Endodermal cell (in vitro differentiated cells): ENCODE results near the gene KCNH4. TPM values are rescaled to one million over a fixed set of nuclear protein-coding genes. Genes with fewer than 3 reads are reported as not detected.

Experiments used
- DNase-seq: peaks from one replicate; pipeline ENCODE4 v3.0.0-alpha.2; 2017
- H3K27ac ChIP-seq: 2 replicates; pipeline ENCODE4 v1.5.1; 2013; ENCODE audit warnings: mild to moderate bottlenecking, low read depth, low read length, moderate library complexity
- H3K27me3 ChIP-seq: 2 replicates; pipeline ENCODE4 v1.6.1; 2013; ENCODE audit warnings: mild to moderate bottlenecking, low read length, moderate library complexity; ENCODE audit not compliant: insufficient read depth, control insufficient read depth, poor library complexity, severe bottlenecking
- H3K36me3 ChIP-seq: 2 replicates; pipeline ENCODE4 v1.7.0; 2013; ENCODE audit warnings: mild to moderate bottlenecking, low read length, moderate library complexity; ENCODE audit not compliant: control insufficient read depth, insufficient read depth
- H3K4me1 ChIP-seq: one replicate; pipeline ENCODE4 v1.7.0; 2013; ENCODE audit warnings: low read length; ENCODE audit not compliant: control insufficient read depth, insufficient read depth
- H3K4me3 ChIP-seq: 2 replicates; pipeline ENCODE4 v1.5.1; 2013; ENCODE audit warnings: mild to moderate bottlenecking, low read length, moderate library complexity
- H3K9ac ChIP-seq: 2 replicates; pipeline ENCODE4 v1.6.1; 2013; ENCODE audit warnings: mild to moderate bottlenecking, low read length, moderate library complexity; ENCODE audit not compliant: poor library complexity, severe bottlenecking; ENCODE audit errors: extremely low read depth
- H3K9me3 ChIP-seq: 2 replicates; pipeline ENCODE4 v1.6.1; 2013; ENCODE audit warnings: mild to moderate bottlenecking, low read length, moderate library complexity; ENCODE audit not compliant: control insufficient read depth
- H3K27ac Mint-ChIP-seq: 2 replicates; pipeline ENCODE4 v1.8.0; 2020; ENCODE audit warnings: mixed read lengths
- H3K27me3 Mint-ChIP-seq: 2 replicates; pipeline ENCODE4 v1.8.0; 2021; ENCODE audit warnings: mild to moderate bottlenecking, mixed read lengths; ENCODE audit not compliant: insufficient read depth
- H3K36me3 Mint-ChIP-seq: 2 replicates; pipeline ENCODE4 v1.8.0; 2020; ENCODE audit warnings: low read depth, mixed read lengths
- H3K4me1 Mint-ChIP-seq: 2 replicates; pipeline ENCODE4 v1.8.0; 2020; ENCODE audit warnings: mixed read lengths
- H3K4me3 Mint-ChIP-seq: 2 replicates; pipeline ENCODE4 v1.8.0; 2020; ENCODE audit warnings: mild to moderate bottlenecking, moderate library complexity, mixed read lengths
- H3K9me3 Mint-ChIP-seq: 2 replicates; pipeline ENCODE4 v1.8.0; 2020; ENCODE audit warnings: mild to moderate bottlenecking, mixed read lengths
- CTCF ChIP-seq: fragments of 200-600 bp; sonication (generic); conservative IDR thresholded peaks from 2 replicates; pipeline ENCODE4 v1.5.0; 2021; ENCODE audit warnings: antibody characterized with exemption, mild to moderate bottlenecking
- WGBS, 2 experiments: methylation state at CpG; one replicate each; pipeline versions ENCODE4 v1.1.5 to v1.1.7; 2013; ENCODE audit warnings: missing lambda C conversion rate in 2 of 2, mixed read lengths in 1 of 2; ENCODE audit not compliant: insufficient coverage in 1 of 2, insufficient read length in 1 of 2; 5-methylcytosine and 5-hydroxymethylcytosine counted together
- total RNA-seq, 2 donors: library from RNA; stranded (reverse); fragmentation: NEBNext Ultra II Directional in 1 of 2; extraction: Animal tissue kit (Norgen Biotek cat#: 25700) in 1 of 2; gene quantifications; 2 replicates in 1 of 2; 3 replicates in 1 of 2; pipeline ENCODE4 v1.2.1, GENCODE V29; 2021

Gene KCNH4
- total RNA-seq, 2 donors from 2014 or later, result not detected

- Histone ChIP-seq H3K36me3 (peaks cover 8% of the 10 kb centered on the region), H3K4me1 (no peaks in the 10 kb centered on the region), H3K4me3 (no peak overlapping the region), H3K27ac (no peak overlapping the region), H3K27me3 (peaks cover 11% of the 10 kb centered on the region), H3K9ac (no peak overlapping the region), H3K9me3 (no peaks in the 10 kb centered on the region)
- H3K27ac Mint-ChIP-seq, result no peak overlapping the region
- DNase-seq, result no peak
- H3K36me3 Mint-ChIP-seq, result peaks cover 13% of the 10 kb centered on the region
- no peaks in the 10 kb centered on the region for H3K9me3 Mint-ChIP-seq
- TF ChIP-seq CTCF, result no peak
- H3K4me1 Mint-ChIP-seq, result no peaks in the 10 kb centered on the region
- peaks cover 16% of the 10 kb centered on the region for H3K27me3 Mint-ChIP-seq
- 91 to 96% methylated on average over 13 to 18 of the region's 18 CpGs for WGBS, 2 experiments
- H3K4me3 Mint-ChIP-seq, result no peak overlapping the region
These were observed 70.4 kb downstream of the KCNH4 start for GRCh38 chr17:42110301-42111264.

- no peaks in the 10 kb centered on the region for H3K4me1 Mint-ChIP-seq
- H3K4me1 ChIP-seq, result no peaks in the 10 kb centered on the region
- H3K27ac Mint-ChIP-seq, result no peak overlapping the region
- peaks cover 3% of the 10 kb centered on the region for H3K36me3 Mint-ChIP-seq
- H3K27ac ChIP-seq, result no peak overlapping the region
- WGBS, 2 experiments, result 94 to 100% methylated on average over 3 to 9 of the region's 9 CpGs
- DNase-seq, result no peak
- H3K36me3 ChIP-seq, result no peaks in the 10 kb centered on the region
- no peaks in the 10 kb centered on the region for H3K9me3 Mint-ChIP-seq
- H3K27me3 Mint-ChIP-seq, result peaks cover 22% of the 10 kb centered on the region
- no peak for TF ChIP-seq CTCF
- H3K9me3 ChIP-seq, result no peaks in the 10 kb centered on the region
- H3K9ac ChIP-seq, result no peak overlapping the region
- peaks cover 11% of the 10 kb centered on the region for H3K27me3 ChIP-seq
- H3K4me3 ChIP-seq, result no peak overlapping the region
- H3K4me3 Mint-ChIP-seq, result no peak overlapping the region
These were observed 71.9 kb downstream of the KCNH4 start for GRCh38 chr17:42109086-42109485.

- DNase-seq, result peak; percentile 100
- H3K27me3 ChIP-seq, result peaks cover 11% of the 10 kb centered on the region
- no peak for TF ChIP-seq CTCF
- H3K4me1 ChIP-seq, result no peaks in the 10 kb centered on the region
- Mint-ChIP-seq H3K4me3 (peak overlapping the region; percentile 53), H3K27me3 (peaks cover 22% of the 10 kb centered on the region), H3K9me3 (no peaks in the 10 kb centered on the region), H3K27ac (peak overlapping the region; percentile 55), H3K36me3 (no peaks in the 10 kb centered on the region), H3K4me1 (no peaks in the 10 kb centered on the region)
- H3K9me3 ChIP-seq, result no peaks in the 10 kb centered on the region
- no peaks in the 10 kb centered on the region for H3K36me3 ChIP-seq
- WGBS, 2 experiments, result 30 to 54% methylated on average over 27 to 51 of the region's 51 CpGs
- peak overlapping the region; percentile 67 for H3K4me3 ChIP-seq
- no peak overlapping the region for H3K9ac ChIP-seq
- H3K27ac ChIP-seq, result no peak overlapping the region
These were observed 73.1 kb downstream of the KCNH4 start for GRCh38 chr17:42107597-42108576.
